Stimulated activated CD4-positive, alpha-beta T cell treated with anti-CD3 and anti-CD28 coated beads, Interleukin-1b, Interleukin-23, amount 100 ng/mL, for 4 hours (primary cell): Measurements from ENCODE around the gene GTF2H2C.
"Not testable (repeated sequence)": the region's sequence is repeated elsewhere in the genome, so short reads cannot be mapped to it uniquely, and the experiment has no call there.

Experiments used
- DNase-seq, 2 donors: peaks; one replicate each; pipeline ENCODE4 v3.0.0-alpha.2; 2020; ENCODE audit warnings: low read depth in 2 of 2

The GTF2H2C gene

DNA sequence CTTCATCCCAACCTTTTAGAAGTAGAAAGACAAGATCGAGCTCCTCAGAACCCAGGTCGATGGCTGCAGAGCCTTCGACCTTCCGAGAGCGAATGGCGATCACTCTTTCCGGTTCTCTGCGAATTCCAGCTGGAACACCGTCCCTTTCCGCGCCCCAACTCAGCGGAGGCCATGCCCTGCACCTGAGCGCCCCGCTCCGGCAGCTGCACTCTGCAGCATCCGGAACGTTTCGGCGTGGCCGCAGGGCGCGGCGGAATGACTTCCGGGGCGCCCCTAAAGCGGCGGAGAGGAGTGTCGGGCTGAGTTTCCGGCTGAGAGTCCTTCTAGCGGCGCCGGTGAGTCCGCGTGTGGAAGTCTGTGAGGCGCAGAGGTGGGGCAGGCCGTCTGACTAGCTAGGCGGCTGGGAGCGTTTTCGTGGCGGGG, at the start of gene GTF2H2C:
GTF2H2C (plus strand) TSS at position 284 of the 423 bp plus-strand sequence. CDS start 4,942 bp downstream, outside the sequence.
- DNase-seq = peak; percentile 45 to 55

DNA sequence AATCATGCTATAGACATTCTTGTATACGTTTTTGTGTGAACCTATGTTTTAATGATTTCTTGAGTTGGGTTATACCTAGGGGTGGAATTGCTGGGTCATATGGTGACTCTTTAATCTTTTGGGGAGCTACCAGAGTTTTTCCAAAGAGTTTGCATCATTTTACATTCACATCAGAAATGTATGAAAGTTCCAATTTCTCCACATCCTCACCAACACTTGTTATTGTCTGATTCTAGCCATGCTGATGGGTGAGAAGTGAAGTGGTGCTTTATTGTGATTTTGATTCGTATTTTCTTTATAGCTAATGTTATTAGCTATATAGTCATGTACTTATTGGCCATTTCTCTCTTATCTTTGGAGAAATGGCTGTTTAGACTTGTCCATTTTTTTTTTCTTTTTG, 49.3 kb upstream of the GTF2H2C start:
- DNase-seq = no peak

DNA sequence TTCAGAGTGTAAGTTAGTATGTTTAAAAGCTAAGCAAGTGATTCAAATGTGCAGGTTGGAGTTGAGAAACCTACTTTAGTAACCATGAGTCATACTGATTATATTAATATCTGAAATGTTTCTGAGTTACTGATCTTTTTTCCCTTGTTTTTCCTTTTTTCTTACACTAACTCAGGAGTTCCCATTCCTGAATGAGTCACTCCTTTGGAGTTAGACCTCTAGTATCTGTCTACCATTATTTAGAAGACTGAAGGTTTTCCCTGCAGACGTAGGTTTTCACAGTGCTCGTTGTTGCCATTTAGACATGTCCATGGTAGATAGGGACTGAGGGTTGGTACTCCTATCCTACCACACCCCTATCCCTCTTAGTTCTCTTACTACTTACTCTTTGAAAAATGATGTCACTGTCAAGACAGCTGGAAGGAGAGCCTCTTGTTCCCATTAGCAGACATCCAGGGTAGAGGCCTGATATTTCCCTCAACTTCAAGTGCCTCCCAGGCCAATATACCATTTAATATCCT, 47.2 kb upstream of the GTF2H2C start:
- no peak for DNase-seq

DNA sequence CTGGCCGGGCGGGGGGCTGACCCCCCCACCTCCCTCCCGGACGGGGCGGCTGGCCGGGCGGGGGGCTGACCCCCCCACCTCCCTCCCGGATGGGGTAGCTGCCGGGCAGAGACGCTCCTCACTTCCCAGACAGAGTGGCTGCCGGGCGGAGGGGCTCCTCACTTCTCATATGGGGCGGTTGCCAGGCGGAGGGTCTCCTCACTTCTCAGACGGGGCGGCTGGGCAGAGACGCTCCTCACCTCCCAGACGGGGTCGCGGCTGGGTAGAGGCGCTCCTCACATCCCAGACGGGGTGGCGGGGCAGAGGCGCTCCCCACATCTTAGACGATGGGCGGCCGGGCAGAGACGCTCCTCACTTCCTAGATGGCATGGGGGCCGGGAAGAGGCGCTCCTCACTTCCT, 44.4 kb upstream of the GTF2H2C start:
- not testable (repeated sequence) for DNase-seq

DNA sequence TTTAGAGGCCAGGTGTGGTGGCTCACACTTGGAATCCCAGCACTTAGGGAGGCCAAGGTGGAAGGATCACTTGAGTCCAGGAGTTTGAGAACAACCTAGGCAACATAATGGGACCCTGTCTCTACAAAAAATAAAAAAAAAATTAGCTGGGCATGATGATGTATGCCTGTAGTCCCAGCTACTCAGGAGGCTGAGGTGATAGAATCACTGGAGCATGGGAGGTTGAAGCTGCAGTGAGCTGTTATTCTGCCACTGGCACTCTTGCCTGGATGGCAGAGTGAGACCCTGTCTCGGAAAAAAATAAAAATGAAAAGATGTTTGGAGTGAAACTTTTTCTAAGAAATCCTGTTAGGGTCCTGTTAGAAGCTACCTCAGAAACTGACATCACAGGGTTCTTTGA, 43.2 kb upstream of the GTF2H2C start:
- DNase-seq = no peak

DNA sequence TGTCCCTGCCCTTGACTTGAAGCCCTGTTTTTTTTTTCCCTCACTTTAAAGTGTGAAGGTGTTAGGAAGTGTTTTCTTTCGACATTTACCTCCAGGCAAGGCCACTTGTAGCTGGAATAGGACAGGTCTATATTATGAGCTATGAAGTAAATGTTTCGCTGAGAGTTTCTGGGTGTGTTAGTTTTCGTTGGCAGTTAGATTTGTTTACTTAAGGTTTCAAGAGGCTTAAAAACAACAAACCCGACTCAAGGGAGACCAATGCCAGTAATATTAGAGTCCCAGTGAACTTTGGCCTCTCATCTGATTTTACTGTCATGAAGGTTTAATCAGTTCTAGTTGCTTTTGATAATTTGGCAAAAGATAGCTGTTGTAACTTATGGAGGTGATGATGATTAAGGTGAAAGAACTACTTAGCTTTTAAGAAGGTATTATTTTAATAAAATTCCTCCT, 42.2 kb upstream of the GTF2H2C start:
- DNase-seq = no peak

DNA sequence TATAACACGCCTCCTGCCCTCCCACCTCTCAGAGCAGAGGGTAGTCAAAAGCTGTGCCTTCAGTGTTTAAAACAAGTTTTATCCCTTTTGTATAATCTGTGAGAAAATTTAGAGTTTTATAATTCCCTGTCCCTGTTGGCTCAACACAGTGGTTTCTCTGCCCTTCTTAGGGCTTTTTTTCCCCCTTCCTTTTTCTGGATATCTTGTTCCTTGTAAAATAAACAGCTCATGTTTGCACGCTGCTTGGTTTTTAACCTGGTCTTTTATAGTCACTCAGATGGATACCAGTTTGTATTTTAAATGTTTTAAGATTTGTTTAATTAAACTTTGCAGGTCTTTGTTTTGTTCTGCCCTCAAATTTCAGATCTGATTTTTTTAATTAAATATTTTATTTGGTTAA, 40.7 kb upstream of the GTF2H2C start:
- no peak for DNase-seq

DNA sequence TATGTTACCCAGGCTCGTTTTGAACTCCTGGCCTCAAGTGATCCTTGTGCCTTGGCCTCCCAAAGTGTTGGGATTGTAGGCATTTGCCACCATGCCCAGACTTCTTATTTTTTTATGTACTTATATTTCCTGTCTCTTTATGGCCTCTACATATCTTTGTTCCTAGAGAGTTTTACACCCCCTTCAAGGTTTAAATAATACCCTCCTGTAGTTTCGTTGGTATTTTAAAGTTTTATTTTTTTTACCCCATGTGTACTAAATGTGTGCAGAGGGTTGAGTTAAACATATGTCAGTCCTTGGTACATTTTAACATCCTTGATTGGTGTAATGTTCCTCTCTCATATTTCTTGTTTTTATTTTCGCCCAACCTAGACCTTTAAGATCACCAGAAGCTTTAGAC, 38.0 kb upstream of the GTF2H2C start:
- DNase-seq = no peak

DNA sequence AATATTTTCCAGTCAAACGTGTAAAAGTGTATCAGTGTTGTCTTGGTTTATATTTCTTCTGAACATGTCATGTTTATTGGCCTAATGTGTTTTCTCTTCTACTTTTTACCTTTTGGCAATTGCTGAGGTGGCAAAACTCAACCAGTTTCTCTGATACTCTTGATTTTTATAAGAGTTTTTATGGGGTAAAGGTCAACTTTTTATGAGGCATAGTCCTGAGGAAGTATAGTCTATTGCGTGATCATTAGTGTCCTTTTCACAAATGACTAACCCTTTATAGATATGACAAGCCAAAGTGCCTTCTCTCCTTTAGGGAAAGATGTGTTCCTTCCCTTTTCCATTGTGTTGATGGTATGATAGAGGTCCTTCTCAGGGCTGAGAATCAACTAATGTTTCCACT, 34.5 kb upstream of the GTF2H2C start:
- DNase-seq = no peak

DNA sequence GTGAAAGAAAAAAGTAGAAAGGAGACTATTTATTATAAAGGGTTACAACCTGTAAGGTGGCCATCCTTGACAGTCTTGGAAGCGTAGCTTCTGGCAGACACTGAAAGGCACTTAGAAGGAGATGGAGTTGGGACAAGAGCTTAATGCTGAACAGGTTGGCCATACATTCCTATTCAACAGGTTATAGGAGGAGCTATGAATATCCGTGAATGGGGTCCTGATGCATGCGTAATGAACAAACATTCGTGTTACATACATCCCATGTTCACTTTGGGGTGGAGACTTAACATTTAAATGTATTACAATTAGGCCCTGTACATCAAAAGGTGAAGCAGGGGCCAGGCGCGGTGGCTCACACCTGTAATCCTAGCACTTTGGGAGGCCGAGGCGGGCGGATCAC, 33.3 kb upstream of the GTF2H2C start:
- no peak for DNase-seq

DNA sequence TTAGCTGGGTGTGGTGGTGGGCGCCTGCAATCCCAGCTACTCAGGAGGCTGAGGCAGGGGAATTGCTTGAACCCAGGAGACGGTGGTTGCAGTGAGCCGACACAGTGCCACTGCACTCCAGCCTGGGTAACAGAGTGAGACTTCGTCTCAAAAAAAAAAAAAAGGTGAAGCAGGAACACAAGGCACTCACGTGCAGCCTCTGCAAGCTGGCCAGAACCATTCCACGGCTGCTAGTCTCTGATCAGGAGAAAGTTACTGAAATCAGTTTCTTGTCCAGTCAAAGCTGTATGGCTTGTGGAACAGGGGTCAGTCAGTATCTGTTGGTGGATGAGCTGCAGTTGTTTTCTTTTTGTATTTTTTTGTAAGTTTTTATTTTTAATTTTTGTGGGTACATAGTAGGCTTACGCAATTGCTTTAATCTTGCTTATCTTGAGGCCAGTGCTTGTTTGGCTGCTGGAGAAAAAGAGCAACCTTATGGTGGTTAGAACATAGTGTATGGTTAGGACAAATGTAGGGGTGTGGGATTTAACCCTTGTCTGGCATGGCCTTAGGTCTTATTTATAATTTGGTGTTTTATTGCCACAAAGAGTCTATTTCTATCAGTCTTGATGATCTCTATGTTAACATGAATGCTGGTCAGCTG, 32.7 kb upstream of the GTF2H2C start:
- no peak for DNase-seq

DNA sequence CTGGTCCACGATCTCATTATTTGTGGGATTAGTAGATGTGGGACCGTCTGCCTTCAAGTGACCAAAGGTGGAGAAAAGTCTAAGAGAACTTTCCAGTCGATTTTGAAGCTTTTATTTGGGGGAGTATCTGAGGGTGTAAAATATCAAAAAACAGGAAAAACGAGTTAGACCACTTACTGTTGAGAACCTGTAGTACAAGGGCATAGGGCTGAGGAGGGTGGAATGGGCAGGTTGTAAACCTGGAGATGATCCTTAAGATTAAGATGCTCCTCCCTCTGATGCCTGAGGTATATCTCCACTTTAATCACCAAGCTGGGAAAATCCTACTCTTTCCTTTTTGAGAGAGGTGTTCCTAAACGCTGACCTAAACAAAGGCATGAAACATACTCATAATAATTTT, 32.0 kb upstream of the GTF2H2C start:
- DNase-seq = no peak

DNA sequence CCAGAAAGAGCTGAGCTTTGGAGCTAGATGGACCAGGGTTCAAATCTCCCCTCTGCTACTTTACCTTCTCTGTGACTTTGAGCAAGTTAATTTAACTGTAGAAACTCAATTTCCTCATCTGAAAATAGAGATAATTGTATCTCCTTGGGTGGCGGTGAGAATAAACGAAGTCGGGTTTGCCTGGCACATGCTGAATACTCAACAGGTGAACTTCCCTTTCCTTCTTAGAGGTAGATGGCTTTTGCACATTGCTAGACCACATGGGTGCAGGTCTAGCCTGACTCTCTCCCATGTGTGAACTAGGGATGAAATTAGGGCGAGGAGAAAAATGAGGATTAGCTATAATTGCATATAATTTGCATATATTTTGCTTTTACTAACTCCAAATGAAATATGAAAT, 31.4 kb upstream of the GTF2H2C start:
- DNase-seq = no peak

DNA sequence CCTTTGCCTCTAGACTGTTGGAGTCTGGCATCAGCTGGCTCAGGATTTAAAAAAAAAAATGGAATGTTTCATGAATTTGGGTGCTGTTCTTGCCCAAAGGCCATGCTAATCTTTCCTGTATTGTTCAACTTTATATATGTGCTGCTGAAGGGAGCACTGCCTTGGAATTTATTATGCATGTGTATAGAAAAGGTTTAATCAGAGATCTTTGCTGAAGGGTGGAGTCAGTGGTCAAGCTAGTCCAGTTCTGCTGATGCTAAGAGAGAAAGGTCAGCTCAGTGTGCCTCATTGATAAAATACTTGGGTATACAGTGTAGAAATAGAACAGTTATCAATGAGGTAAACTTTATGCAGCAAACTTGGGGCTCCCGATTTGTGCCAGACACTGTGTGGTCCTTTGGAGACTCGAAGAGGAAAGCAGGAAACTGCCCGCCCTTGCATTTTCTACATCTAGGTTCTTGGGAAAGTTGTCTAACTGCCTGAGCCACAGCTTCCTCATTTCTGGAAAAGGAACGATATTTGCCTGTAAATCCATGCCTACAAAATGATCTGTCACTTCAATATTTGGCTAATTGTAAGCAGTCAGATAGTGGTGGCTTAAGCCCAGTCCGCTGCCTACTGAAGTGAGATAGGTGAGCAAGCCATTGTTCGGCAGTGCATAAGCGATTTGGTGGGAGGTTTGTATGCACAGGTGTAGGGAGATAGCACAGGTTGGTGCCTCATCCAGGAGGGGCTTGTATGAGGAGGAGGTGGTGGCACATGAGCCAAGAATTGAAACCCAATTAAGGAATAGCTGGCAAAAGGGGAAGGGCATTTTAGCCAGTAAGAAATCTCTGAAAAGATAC, 29.2 kb upstream of the GTF2H2C start:
- no peak for DNase-seq

DNA sequence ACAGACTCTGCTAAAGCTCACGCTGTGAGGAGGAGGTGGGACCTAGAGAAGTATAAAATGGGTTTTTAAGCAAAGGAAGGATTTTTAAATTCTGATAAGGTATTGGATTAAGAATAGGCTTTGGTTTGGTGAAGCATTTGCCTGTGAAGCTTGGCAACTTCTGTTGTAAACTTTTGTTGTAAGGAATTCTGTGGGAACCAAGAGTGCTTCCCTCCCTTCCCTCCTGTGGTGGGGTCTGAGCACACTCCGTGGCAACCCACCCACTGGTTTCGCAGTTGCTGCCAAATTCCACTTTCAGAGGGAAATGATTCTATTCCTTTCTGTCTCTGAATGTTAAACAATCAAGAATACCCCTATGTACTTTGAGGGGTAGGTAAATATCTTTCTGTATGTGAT, 28.6 kb upstream of the GTF2H2C start:
- no peak for DNase-seq

DNA sequence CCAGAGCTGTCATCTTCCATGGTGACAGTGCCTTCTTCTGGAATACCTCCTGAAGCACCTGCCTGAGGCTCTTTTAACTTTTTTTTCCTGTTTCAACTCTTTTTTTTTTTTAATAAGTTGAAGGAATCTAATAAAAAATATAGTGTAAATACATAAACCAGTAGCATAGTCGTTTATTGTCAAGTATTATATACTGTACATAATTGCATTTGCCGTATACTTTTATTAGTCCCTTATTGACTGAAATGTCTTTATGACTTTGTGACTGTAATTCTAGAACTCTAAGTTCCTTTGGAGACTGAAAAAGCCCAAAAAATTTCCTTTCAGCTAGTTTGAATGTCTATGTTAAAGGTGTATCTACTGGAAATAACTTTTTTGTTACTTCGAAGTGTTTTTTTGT, 22.1 kb upstream of the GTF2H2C start:
- not testable (repeated sequence) for DNase-seq

DNA sequence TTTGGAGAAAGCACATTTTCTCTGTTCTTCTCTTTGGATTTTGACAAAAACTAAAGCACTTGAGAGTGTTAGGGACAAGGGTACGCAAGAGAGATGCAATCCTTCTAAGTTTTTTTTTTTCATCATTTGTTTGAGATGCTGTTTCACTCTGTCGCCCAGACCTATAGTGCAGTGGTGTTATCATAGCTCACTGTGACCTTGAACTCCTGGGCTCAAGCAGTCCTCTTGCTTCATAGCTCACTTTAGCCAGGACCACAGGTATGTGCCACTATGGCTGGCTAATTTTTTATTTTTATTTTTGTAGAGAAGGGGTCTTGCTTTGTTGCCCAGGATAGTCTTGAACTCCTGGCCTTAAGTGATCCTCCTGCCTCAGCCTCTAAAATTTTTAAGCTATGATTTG, 21.3 kb upstream of the GTF2H2C start:
- not testable (repeated sequence) for DNase-seq

DNA sequence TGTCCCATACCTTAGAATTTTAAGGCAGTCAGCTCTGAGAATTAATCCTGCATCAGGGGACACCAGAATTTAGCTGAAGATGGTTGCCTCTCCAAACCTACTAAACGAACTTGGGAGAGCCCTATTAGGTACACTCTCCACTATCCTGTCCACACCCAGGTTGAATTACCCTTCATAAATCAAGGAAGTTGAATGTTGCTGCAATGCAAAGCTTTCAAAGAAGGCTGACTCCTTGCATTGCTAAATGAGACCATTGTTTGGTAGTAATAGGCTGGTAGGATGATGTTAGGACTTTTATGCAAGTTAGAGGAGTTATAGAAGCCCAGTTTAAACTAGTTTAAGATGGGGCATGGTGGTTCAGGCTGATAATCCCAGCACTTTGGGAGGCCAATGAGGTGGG, 18.6 kb upstream of the GTF2H2C start:
- DNase-seq = not testable (repeated sequence)

DNA sequence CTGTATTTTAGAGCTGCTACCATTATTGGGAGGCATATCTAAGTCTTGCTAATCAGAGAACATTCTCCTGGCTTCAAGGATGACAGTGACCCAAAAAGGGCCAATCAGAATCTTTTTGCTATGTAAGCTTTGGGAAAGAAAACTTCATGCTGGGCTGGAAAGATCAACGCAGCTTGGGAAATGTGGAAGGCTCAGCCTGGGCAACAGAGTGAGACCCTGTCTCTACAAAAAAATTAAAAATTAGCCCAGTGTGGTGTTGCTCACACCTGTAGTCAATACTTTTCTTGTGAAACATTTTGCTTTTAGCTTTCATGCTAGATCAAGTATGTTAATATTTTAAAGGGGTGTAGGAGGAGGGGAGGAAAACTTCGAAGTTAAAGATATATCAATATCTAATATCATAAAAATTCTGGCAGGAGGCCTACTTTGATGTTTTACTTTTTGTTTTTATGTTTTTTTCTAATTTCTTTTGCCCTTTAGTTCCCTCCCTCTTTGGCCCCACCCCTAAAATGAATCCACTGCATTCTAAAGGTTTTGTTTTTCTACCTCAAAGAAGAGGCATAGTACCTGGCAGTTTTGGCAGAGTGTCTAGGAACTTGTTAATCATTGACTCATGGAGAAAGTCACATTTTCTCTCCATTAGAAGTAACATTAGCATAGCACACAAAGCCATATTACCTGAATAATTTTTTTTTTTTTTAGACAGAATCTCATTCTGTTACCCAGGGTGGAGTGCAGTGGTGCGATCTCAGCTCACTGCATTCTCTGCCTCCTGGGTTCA, 17.0 kb upstream of the GTF2H2C start:
- not testable (repeated sequence) for DNase-seq

DNA sequence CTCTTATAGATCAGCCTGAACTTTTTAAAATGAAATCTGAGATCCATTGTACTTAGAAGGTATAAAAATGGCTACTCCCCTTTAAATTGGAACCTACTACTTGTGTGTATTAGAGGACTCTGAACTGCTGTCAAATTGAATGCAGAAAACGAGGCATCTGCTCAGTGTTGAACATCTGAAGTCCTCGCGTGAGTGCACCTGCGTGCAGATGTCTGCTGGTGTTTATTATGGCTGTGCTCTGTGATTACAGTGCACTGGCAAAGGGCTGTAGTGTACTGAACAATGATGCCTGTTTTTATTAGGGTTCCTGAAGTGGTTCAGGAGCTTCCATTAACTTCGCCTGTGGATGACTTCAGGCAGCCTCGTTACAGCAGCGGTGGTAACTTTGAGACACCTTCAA, 15.4 kb upstream of the GTF2H2C start:
- DNase-seq = not testable (repeated sequence)

DNA sequence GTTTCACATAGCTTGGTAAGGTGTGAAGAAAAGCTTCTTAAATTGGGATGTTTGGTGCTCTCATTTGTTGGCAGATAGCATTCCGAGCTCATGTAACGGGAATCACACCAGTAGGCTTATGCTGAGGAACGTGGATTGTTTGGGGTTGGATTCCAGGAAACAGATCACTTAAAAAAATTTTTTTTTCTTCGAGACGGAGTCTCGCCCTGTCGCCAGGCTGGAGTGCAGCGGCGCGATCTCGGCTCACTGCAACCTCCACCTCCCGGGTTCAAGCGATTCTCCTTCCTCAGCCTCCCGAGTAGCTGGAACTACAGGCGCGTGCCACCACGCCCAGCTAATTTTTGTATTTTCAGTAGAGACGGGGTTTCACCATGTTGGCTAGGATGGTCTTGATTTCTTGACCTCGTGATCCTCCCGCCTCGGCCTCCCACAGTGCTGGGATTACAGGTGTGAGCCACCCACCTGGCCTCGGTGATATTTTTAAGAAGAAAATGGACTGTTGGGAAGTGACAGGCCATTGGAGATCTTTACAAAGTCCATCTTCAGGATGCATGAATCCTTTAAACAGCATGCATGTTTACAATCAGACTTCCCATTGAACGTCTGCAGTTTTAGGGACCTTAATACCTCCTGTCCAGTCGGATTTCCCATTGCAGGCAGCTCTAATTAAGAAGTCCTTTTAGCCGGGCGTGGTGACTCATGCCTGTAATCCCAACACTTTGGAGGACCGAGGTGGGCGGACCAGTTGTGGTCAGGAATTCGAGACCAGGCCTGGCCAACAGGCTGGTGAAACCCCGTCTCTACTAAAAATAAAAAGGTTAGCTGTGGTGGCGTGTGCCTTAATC, 818 bp downstream of the GTF2H2C start:
- DNase-seq = not testable (repeated sequence)
